Keratinocyte (primary cell): Measurements from ENCODE around the gene DLGAP1. TPM values are rescaled to one million over a fixed set of nuclear protein-coding genes. Genes with fewer than 3 reads are reported as not detected.

ENCODE experiments used
- DNase-seq: peaks from one replicate; pipeline ENCODE4 v3.0.0-alpha.2; 2011; ENCODE audit warnings: low read depth, missing footprints, low spot score
- FAIRE-seq: peaks from 2 replicates; lab custom pipeline; 2011; peaks lifted over from hg19 to GRCh38; lab: Jason Lieb, UNC
- H2AFZ ChIP-seq: 2 replicates; pipeline ENCODE4 v1.6.0; 2012; ENCODE audit warnings: low read length, control low read depth, inconsistent platforms; ENCODE audit not compliant: control insufficient read depth
- H3K27ac ChIP-seq: 2 replicates; pipeline ENCODE4 v1.5.1; 2011; ENCODE audit warnings: low read length; ENCODE audit not compliant: control insufficient read depth, insufficient read depth
- H3K27me3 ChIP-seq: 3 replicates; pipeline ENCODE4 v1.6.0; 2011; ENCODE audit warnings: low read length; ENCODE audit not compliant: control insufficient read depth, insufficient read depth; ENCODE audit errors: extremely low read depth
- H3K36me3 ChIP-seq, 2 experiments: 2 replicates in 1 of 2; 3 replicates in 1 of 2; pipeline ENCODE4 v1.5.1; 2011; ENCODE audit warnings: low read length in 2 of 2, mild to moderate bottlenecking in 1 of 2; ENCODE audit not compliant: control insufficient read depth in 2 of 2, insufficient read depth in 2 of 2; ENCODE audit errors: extremely low read depth in 1 of 2
- H3K4me1 ChIP-seq: 3 replicates; pipeline ENCODE4 v1.5.1; 2011; ENCODE audit warnings: low read length; ENCODE audit not compliant: control insufficient read depth, insufficient read depth; ENCODE audit errors: extremely low read depth
- H3K4me2 ChIP-seq: 3 replicates; pipeline ENCODE4 v1.6.0; 2011; ENCODE audit warnings: low read depth, low read length; ENCODE audit not compliant: control insufficient read depth, insufficient read depth; ENCODE audit errors: extremely low read depth
- H3K4me3 ChIP-seq, 3 experiments: fragments of 200-600 bp in 1 of 3; sonication (generic) in 1 of 3; 2 replicates in 2 of 3; 3 replicates in 1 of 3; pipeline ENCODE4 v1.5.1; 2011 to 2016; ENCODE audit warnings: low read length in 3 of 3, mild to moderate bottlenecking in 3 of 3, control low read depth in 2 of 3, inconsistent platforms in 1 of 3, low read depth in 1 of 3, mixed read lengths in 1 of 3, mixed run types in 1 of 3, moderate library complexity in 1 of 3; ENCODE audit not compliant: control insufficient read depth in 2 of 3, insufficient read depth in 2 of 3; ENCODE audit errors: extremely low read depth in 1 of 3
- H3K79me2 ChIP-seq: 2 replicates; pipeline ENCODE4 v1.6.0; 2012; ENCODE audit warnings: low read length; ENCODE audit not compliant: control insufficient read depth, insufficient read depth
- H3K9ac ChIP-seq: 3 replicates; pipeline ENCODE4 v1.6.0; 2011; ENCODE audit warnings: low read length; ENCODE audit not compliant: control insufficient read depth, insufficient read depth; ENCODE audit errors: extremely low read depth
- H3K9me1 ChIP-seq: 3 replicates; pipeline ENCODE4 v1.6.0; 2011; ENCODE audit warnings: low read length; ENCODE audit not compliant: control insufficient read depth, insufficient read depth; ENCODE audit errors: extremely low read depth
- H3K9me3 ChIP-seq: 2 replicates; pipeline ENCODE4 v1.5.1; 2012; ENCODE audit warnings: low read depth, low read length; ENCODE audit not compliant: control insufficient read depth
- H4K20me1 ChIP-seq: 3 replicates; pipeline ENCODE4 v1.6.0; 2011; ENCODE audit warnings: low read length; ENCODE audit not compliant: control insufficient read depth, insufficient read depth; ENCODE audit errors: extremely low read depth
- CTCF ChIP-seq, 3 experiments: IDR thresholded peaks in 1 of 3; conservative IDR thresholded peaks in 1 of 3; optimal IDR thresholded peaks in 1 of 3; 2 replicates in 2 of 3; 3 replicates in 1 of 3; pipeline versions ENCODE3 to v1.5.1; 2011; ENCODE audit warnings: low read length in 3 of 3, mild to moderate bottlenecking in 3 of 3, moderate library complexity in 2 of 3, control low read depth in 1 of 3, inconsistent platforms in 1 of 3; ENCODE audit not compliant: insufficient read depth in 2 of 3; ENCODE audit errors: extremely low read depth in 1 of 3
- EZH2 ChIP-seq: IDR thresholded peaks from one replicate; pipeline ENCODE4 v1.6.1; 2012; ENCODE audit warnings: inconsistent platforms, mild to moderate bottlenecking, low read length, moderate library complexity
- dilution Hi-C: fragments of 300-500 bp; cut with MboI; formaldehyde crosslinking; loops from one replicate; pipeline ENCODE4 v1.7.0; 2020; ENCODE audit warnings: low sequenced_read_pairs; ENCODE audit not compliant: extremely low pct_ligation_motif_present
- polyA plus RNA-seq, 5 experiments: library from polyadenylated mRNA; depleted of rRNA in 3 of 5; stranded (reverse) in 3 of 5; stranded (forward) in 1 of 5; unstranded in 1 of 5; fragments of >200 nt; gene quantifications; 1 replicate in 1 of 5; 2 replicates in 3 of 5; 3 replicates in 1 of 5; pipeline versions ENCODE4 v1.2.1 to v1.2.3, GENCODE V29; 2011 to 2012; ENCODE audit warnings: missing spikeins in 2 of 5, low read depth in 1 of 5, low replicate concordance in 1 of 5

The DLGAP1 gene
- polyA plus RNA-seq, 1 donor (not counting 4 experiments of a cell fraction or from before 2014, with no cell fraction given), result not detected

GRCh38 chr18:3861495-3861894 is 593.6 kb downstream of the DLGAP1 start:
- Histone ChIP-seq H3K4me1 (no peaks in the 10 kb centered on the region), H3K27me3 (no peaks in the 10 kb centered on the region), H3K27ac (no peak overlapping the region), H3K4me3 (no peak overlapping the region), H3K9me1 (no peaks in the 10 kb centered on the region), H4K20me1 (no peaks in the 10 kb centered on the region), H2AFZ (no peak overlapping the region), H3K79me2 (no peaks in the 10 kb centered on the region), H3K36me3 (no peaks in the 10 kb centered on the region), H3K9ac (no peak overlapping the region), H3K4me2 (no peak overlapping the region), H3K9me3 (no peaks in the 10 kb centered on the region)
- DNase-seq, result no peak
- no peak for FAIRE-seq
- TF ChIP-seq CTCF (optimal IDR thresholded peaks at IDR 0.05 in 1 of 3, IDR thresholded peaks at IDR 0.05 in 1 of 3, conservative IDR thresholded peaks at IDR 0.05 in 1 of 3; ENCODE audit: extremely low read depth in 1 of 3, insufficient read depth in 2 of 3, low read length in 3 of 3) (no peak), EZH2 (no peak)
- dilution Hi-C loops, result no loop called here

GRCh38 chr18:3857544-3857943 is 597.6 kb downstream of the DLGAP1 start:
- no peaks in the 10 kb centered on the region for H3K36me3 ChIP-seq
- H3K4me2 ChIP-seq, result no peak overlapping the region
- no peak overlapping the region for H2AFZ ChIP-seq
- H3K4me3 ChIP-seq, result no peak overlapping the region
- H3K9me3 ChIP-seq, result no peaks in the 10 kb centered on the region
- no peak overlapping the region for H3K9ac ChIP-seq
- dilution Hi-C loops, result no loop called here
- H3K79me2 ChIP-seq, result no peaks in the 10 kb centered on the region
- no peaks in the 10 kb centered on the region for H3K9me1 ChIP-seq
- FAIRE-seq (no peak), DNase-seq (no peak)
- no peaks in the 10 kb centered on the region for H3K27me3 ChIP-seq
- no peak overlapping the region for H3K27ac ChIP-seq
- no peaks in the 10 kb centered on the region for H4K20me1 ChIP-seq
- no peaks in the 10 kb centered on the region for H3K4me1 ChIP-seq
- TF ChIP-seq CTCF (optimal IDR thresholded peaks at IDR 0.05 in 1 of 3, IDR thresholded peaks at IDR 0.05 in 1 of 3, conservative IDR thresholded peaks at IDR 0.05 in 1 of 3; ENCODE audit: extremely low read depth in 1 of 3, insufficient read depth in 2 of 3, low read length in 3 of 3) (no peak), EZH2 (no peak)
